ENCODE results near the gene ME3. TPM values are rescaled to one million over a fixed set of nuclear protein-coding genes. Genes with fewer than 3 reads are reported as not detected.
A peak's percentile ranks its signal among the peaks of the same experiment; 100 is the strongest.

The ME3 gene
- total RNA-seq: 28.5 TPM

DNA sequence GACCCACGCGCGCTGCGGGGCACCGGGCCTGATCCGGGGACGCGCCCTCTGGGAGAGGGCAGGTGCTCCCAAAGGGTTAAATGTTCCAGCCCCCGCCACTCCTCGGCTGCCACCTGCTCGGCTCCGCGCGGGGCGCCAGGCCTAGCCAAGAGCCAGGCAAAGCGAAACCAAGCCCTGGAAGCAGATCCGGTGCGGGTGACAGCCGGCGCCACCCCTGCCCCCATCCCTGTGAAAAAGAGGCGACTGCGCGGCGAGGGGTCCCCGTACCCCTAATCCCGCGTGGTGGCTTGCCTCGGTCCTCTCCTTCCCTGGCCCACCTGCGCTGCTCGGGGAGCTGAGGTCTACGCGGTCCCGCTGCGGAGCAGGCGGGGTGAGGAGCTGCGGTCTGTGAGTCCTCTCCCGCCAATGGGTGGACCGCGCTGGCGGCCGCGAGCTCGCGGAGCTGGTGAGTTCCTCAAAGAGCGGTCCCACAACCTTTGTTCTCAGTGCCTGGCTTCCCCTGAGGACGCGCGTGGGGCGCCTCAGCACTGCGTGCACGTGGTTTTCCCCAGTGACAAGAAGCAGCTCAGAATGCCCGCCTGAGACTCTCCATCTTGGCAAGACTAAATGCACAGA lies at the start of gene ME3:
Gene ME3, minus strand, starts transcription at position 610 of the 615 bp plus-strand sequence.
- no peak for DNase-seq (ENCODE audit: extremely low spot score in 2 of 2)
- intact Hi-C loops (cut with DNase I): loop anchor here (10.0 kb wide), 1 partner anchor 47 kb away; no protein-coding TSS in a partner anchor
- no peaks in the 10 kb centered on the region for H3K27me3 ChIP-seq

DNA sequence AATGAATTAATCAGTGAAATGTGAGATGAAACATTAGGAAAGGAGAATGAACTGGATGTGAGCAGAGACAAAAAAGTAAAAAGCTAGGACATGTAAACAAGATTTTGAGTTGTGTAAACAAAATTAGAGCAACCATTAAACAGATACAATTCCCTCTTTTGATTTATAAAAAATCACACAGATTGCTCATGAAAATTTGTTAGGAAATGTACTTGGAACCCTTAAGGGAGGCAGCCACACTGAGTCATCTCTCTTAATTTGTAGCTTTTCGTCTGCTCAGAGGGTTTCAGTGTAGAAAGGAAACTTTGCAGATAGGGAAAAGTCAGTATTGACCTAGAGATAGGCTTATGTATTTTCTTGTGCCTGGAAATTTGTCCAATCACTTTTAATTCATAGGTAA lies 49.6 kb upstream of the ME3 start:
- Histone ChIP-seq H3K36me3 (no peaks in the 10 kb centered on the region), H3K27ac (no peak overlapping the region), H3K4me1 (peaks cover 15% of the 10 kb centered on the region), H3K9me3 (peaks cover 5% of the 10 kb centered on the region), H3K4me3 (no peak overlapping the region), H3K27me3 (no peaks in the 10 kb centered on the region)
- no peak for DNase-seq (ENCODE audit: extremely low spot score in 2 of 2)
- intact Hi-C loops (cut with DNase I): no loop called here
- no peak for TF ChIP-seq POLR2A (IDR thresholded peaks at IDR 0.05)
- peak in 1 of 2 donors; percentile 46 for TF ChIP-seq POLR2AphosphoS5 (IDR thresholded peaks at IDR 0.05; ENCODE audit: insufficient read depth in 1 of 2, low read depth in 1 of 2)
- TF ChIP-seq, protein P1, sequence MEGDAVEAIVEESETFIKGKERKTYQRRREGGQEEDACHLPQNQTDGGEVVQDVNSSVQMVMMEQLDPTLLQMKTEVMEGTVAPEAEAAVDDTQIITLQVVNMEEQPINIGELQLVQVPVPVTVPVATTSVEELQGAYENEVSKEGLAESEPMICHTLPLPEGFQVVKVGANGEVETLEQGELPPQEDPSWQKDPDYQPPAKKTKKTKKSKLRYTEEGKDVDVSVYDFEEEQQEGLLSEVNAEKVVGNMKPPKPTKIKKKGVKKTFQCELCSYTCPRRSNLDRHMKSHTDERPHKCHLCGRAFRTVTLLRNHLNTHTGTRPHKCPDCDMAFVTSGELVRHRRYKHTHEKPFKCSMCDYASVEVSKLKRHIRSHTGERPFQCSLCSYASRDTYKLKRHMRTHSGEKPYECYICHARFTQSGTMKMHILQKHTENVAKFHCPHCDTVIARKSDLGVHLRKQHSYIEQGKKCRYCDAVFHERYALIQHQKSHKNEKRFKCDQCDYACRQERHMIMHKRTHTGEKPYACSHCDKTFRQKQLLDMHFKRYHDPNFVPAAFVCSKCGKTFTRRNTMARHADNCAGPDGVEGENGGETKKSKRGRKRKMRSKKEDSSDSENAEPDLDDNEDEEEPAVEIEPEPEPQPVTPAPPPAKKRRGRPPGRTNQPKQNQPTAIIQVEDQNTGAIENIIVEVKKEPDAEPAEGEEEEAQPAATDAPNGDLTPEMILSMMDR (IDR thresholded peaks at IDR 0.05): no peak

More for the DNA sequence above, at the start of gene ME3:
- Histone ChIP-seq H3K36me3 (no peaks in the 10 kb centered on the region), H3K4me1 (peaks cover 22% of the 10 kb centered on the region), H3K4me3 (peak within 1 kb of the TSS; percentile 82 to 86), H3K9me3 (no peaks in the 10 kb centered on the region), H3K27ac (peak within 1 kb of the TSS; percentile 97)
- TF ChIP-seq, protein P1 (IDR thresholded peaks at IDR 0.05): no peak
- peak in 1 of 2 donors; percentile 75 for TF ChIP-seq POLR2AphosphoS5 (IDR thresholded peaks at IDR 0.05; ENCODE audit: insufficient read depth in 1 of 2, low read depth in 1 of 2)
- TF ChIP-seq POLR2A (IDR thresholded peaks at IDR 0.05): no peak

DNA sequence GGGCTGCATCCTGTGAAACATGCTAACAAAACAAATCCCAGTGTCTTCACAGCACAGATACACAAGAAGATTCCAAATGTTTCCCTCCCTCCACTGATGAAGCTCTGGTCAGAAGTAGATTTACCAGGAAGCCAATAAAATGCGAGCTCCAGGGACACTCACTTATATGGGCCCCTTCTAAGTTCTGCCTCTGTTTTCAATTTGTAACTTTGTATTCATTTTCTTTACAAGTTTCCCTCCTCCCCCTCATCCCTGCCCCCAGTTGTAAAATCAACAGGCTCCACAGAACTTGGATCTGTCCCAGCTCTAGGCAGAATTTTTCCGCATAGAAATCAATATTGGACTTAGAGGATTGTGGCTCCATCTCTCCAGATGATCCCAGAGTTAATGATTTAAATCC lies 48.1 kb upstream of the ME3 start:
- intact Hi-C loops (cut with DNase I): no loop called here
- H3K27ac ChIP-seq: peak overlapping the region; percentile 66
- peaks cover 15% of the 10 kb centered on the region for H3K4me1 ChIP-seq
- H3K36me3 ChIP-seq: no peaks in the 10 kb centered on the region
- H3K4me3 ChIP-seq: no peak overlapping the region
- H3K9me3 ChIP-seq: peaks cover 5% of the 10 kb centered on the region
- TF ChIP-seq POLR2A (IDR thresholded peaks at IDR 0.05) (no peak), POLR2AphosphoS5 (IDR thresholded peaks at IDR 0.05; ENCODE audit: insufficient read depth in 1 of 2, low read depth in 1 of 2) (no peak)
- TF ChIP-seq, protein P1 (IDR thresholded peaks at IDR 0.05): no peak
- H3K27me3 ChIP-seq: no peaks in the 10 kb centered on the region
- DNase-seq (ENCODE audit: extremely low spot score in 2 of 2): no peak

DNA sequence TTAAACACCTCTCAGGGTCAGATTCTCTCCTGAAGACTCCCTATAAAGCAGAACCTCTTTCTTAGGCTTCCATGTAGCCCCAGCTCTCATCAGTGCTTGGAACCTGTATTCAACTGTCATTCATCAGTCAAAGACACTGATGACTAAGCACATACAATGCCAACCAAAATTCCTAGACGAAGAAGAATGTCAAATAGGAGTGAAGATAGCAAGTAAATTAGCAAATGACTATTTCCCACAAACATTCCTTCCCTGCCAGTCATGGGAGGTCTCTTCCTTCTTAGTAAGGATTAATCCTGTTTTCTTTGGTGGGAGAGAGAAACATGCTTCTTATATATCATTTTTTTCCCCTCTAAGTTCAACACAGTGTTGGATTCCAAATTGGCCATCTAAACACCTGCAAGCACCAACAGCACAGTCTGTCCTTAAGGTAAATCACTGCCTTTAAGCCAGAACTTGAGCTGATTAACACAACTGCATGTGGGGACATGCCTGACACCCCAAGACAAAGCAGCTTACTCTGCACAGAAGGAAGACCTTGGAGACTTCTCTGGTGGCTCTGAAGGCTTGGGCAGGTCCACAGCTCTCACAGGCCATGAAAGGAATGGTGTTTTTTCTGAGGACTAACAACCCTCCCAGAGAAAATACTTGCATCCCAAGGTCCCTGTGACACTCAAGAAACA lies 47.5 kb upstream of the ME3 start:
- intact Hi-C loops (cut with DNase I): no loop called here
- peak overlapping the region; percentile 66 for H3K27ac ChIP-seq
- TF ChIP-seq, protein P1 (IDR thresholded peaks at IDR 0.05): no peak
- TF ChIP-seq POLR2AphosphoS5 (IDR thresholded peaks at IDR 0.05; ENCODE audit: insufficient read depth in 1 of 2, low read depth in 1 of 2) (no peak), POLR2A (IDR thresholded peaks at IDR 0.05) (no peak)

DNA sequence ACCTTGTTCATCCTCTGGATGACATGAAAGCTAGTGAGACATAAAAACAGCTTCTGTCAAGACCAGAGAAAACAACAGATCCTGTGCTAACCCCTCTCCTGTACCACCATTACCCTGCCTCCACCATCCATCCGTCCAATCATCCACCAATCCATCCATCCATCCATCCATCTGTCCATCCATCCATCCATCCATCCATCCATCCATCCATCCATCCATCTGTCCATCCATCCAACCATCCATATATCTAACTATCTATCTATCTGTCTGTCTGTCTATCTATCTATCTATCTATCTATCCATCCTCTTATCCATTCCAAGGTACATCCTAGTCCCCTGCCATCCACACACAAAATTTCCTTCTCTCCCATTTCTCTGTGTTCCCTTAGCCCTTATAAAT lies 46.6 kb upstream of the ME3 start:
- no peak for DNase-seq (ENCODE audit: extremely low spot score in 2 of 2)
- Histone ChIP-seq H3K27me3 (no peaks in the 10 kb centered on the region), H3K27ac (no peak overlapping the region), H3K4me1 (peaks cover 15% of the 10 kb centered on the region), H3K9me3 (peaks cover 5% of the 10 kb centered on the region), H3K36me3 (no peaks in the 10 kb centered on the region), H3K4me3 (no peak overlapping the region)
- intact Hi-C loops (cut with DNase I): no loop called here
- TF ChIP-seq POLR2AphosphoS5 (IDR thresholded peaks at IDR 0.05; ENCODE audit: insufficient read depth in 1 of 2, low read depth in 1 of 2): no peak
- TF ChIP-seq, protein P1 (IDR thresholded peaks at IDR 0.05): no peak
- TF ChIP-seq POLR2A (IDR thresholded peaks at IDR 0.05): no peak

More for the DNA sequence above, 47.5 kb upstream of the ME3 start:
- Histone ChIP-seq H3K4me1 (peaks cover 15% of the 10 kb centered on the region), H3K27me3 (no peaks in the 10 kb centered on the region), H3K4me3 (no peak overlapping the region), H3K36me3 (no peaks in the 10 kb centered on the region), H3K9me3 (peaks cover 5% of the 10 kb centered on the region)
- no peak for DNase-seq (ENCODE audit: extremely low spot score in 2 of 2)

Data from vagina (tissue), 2 donors.